Keratinocyte (primary cell): ENCODE data around the gene ZNF560. TPM values are rescaled to one million over a fixed set of nuclear protein-coding genes. Genes with fewer than 3 reads are reported as not detected.

Experiments
- DNase-seq: peaks from one replicate; pipeline ENCODE4 v3.0.0-alpha.2; 2011; ENCODE audit warnings: low read depth, missing footprints, low spot score
- FAIRE-seq: peaks from 2 replicates; lab custom pipeline; 2011; peaks lifted over from hg19 to GRCh38; lab: Jason Lieb, UNC
- H2AFZ ChIP-seq: 2 replicates; pipeline ENCODE4 v1.6.0; 2012; ENCODE audit warnings: low read length, control low read depth, inconsistent platforms; ENCODE audit not compliant: control insufficient read depth
- H3K27ac ChIP-seq: 2 replicates; pipeline ENCODE4 v1.5.1; 2011; ENCODE audit warnings: low read length; ENCODE audit not compliant: control insufficient read depth, insufficient read depth
- H3K27me3 ChIP-seq: 3 replicates; pipeline ENCODE4 v1.6.0; 2011; ENCODE audit warnings: low read length; ENCODE audit not compliant: control insufficient read depth, insufficient read depth; ENCODE audit errors: extremely low read depth
- H3K36me3 ChIP-seq, 2 experiments: 2 replicates in 1 of 2; 3 replicates in 1 of 2; pipeline ENCODE4 v1.5.1; 2011; ENCODE audit warnings: low read length in 2 of 2, mild to moderate bottlenecking in 1 of 2; ENCODE audit not compliant: control insufficient read depth in 2 of 2, insufficient read depth in 2 of 2; ENCODE audit errors: extremely low read depth in 1 of 2
- H3K4me1 ChIP-seq: 3 replicates; pipeline ENCODE4 v1.5.1; 2011; ENCODE audit warnings: low read length; ENCODE audit not compliant: control insufficient read depth, insufficient read depth; ENCODE audit errors: extremely low read depth
- H3K4me2 ChIP-seq: 3 replicates; pipeline ENCODE4 v1.6.0; 2011; ENCODE audit warnings: low read depth, low read length; ENCODE audit not compliant: control insufficient read depth, insufficient read depth; ENCODE audit errors: extremely low read depth
- H3K4me3 ChIP-seq, 3 experiments: fragments of 200-600 bp in 1 of 3; sonication (generic) in 1 of 3; 2 replicates in 2 of 3; 3 replicates in 1 of 3; pipeline ENCODE4 v1.5.1; 2011 to 2016; ENCODE audit warnings: low read length in 3 of 3, mild to moderate bottlenecking in 3 of 3, control low read depth in 2 of 3, inconsistent platforms in 1 of 3, low read depth in 1 of 3, mixed read lengths in 1 of 3, mixed run types in 1 of 3, moderate library complexity in 1 of 3; ENCODE audit not compliant: control insufficient read depth in 2 of 3, insufficient read depth in 2 of 3; ENCODE audit errors: extremely low read depth in 1 of 3
- H3K79me2 ChIP-seq: 2 replicates; pipeline ENCODE4 v1.6.0; 2012; ENCODE audit warnings: low read length; ENCODE audit not compliant: control insufficient read depth, insufficient read depth
- H3K9ac ChIP-seq: 3 replicates; pipeline ENCODE4 v1.6.0; 2011; ENCODE audit warnings: low read length; ENCODE audit not compliant: control insufficient read depth, insufficient read depth; ENCODE audit errors: extremely low read depth
- H3K9me1 ChIP-seq: 3 replicates; pipeline ENCODE4 v1.6.0; 2011; ENCODE audit warnings: low read length; ENCODE audit not compliant: control insufficient read depth, insufficient read depth; ENCODE audit errors: extremely low read depth
- H3K9me3 ChIP-seq: 2 replicates; pipeline ENCODE4 v1.5.1; 2012; ENCODE audit warnings: low read depth, low read length; ENCODE audit not compliant: control insufficient read depth
- H4K20me1 ChIP-seq: 3 replicates; pipeline ENCODE4 v1.6.0; 2011; ENCODE audit warnings: low read length; ENCODE audit not compliant: control insufficient read depth, insufficient read depth; ENCODE audit errors: extremely low read depth
- CTCF ChIP-seq, 3 experiments: IDR thresholded peaks in 1 of 3; conservative IDR thresholded peaks in 1 of 3; optimal IDR thresholded peaks in 1 of 3; 2 replicates in 2 of 3; 3 replicates in 1 of 3; pipeline versions ENCODE3 to v1.5.1; 2011; ENCODE audit warnings: low read length in 3 of 3, mild to moderate bottlenecking in 3 of 3, moderate library complexity in 2 of 3, control low read depth in 1 of 3, inconsistent platforms in 1 of 3; ENCODE audit not compliant: insufficient read depth in 2 of 3; ENCODE audit errors: extremely low read depth in 1 of 3
- EZH2 ChIP-seq: IDR thresholded peaks from one replicate; pipeline ENCODE4 v1.6.1; 2012; ENCODE audit warnings: inconsistent platforms, mild to moderate bottlenecking, low read length, moderate library complexity
- dilution Hi-C: fragments of 300-500 bp; cut with MboI; formaldehyde crosslinking; loops from one replicate; pipeline ENCODE4 v1.7.0; 2020; ENCODE audit warnings: low sequenced_read_pairs; ENCODE audit not compliant: extremely low pct_ligation_motif_present
- polyA plus RNA-seq, 5 experiments: library from polyadenylated mRNA; depleted of rRNA in 3 of 5; stranded (reverse) in 3 of 5; stranded (forward) in 1 of 5; unstranded in 1 of 5; fragments of >200 nt; gene quantifications; 1 replicate in 1 of 5; 2 replicates in 3 of 5; 3 replicates in 1 of 5; pipeline versions ENCODE4 v1.2.1 to v1.2.3, GENCODE V29; 2011 to 2012; ENCODE audit warnings: missing spikeins in 2 of 5, low read depth in 1 of 5, low replicate concordance in 1 of 5

Gene ZNF560
- polyA plus RNA-seq, 1 donor (not counting 4 experiments of a cell fraction or from before 2014, with no cell fraction given), result 0.04 TPM

- Histone ChIP-seq H3K4me3 (no peak overlapping the region), H3K4me2 (no peak overlapping the region), H3K79me2 (no peaks in the 10 kb centered on the region), H3K9ac (no peak overlapping the region), H3K36me3 (no peaks in the 10 kb centered on the region), H3K9me1 (no peaks in the 10 kb centered on the region), H3K9me3 (no peaks in the 10 kb centered on the region), H4K20me1 (no peaks in the 10 kb centered on the region), H3K27ac (no peak overlapping the region), H3K4me1 (no peaks in the 10 kb centered on the region), H3K27me3 (no peaks in the 10 kb centered on the region), H2AFZ (no peak overlapping the region)
- no peak for FAIRE-seq
- no peak for DNase-seq
- TF ChIP-seq CTCF (optimal IDR thresholded peaks at IDR 0.05 in 1 of 3, IDR thresholded peaks at IDR 0.05 in 1 of 3, conservative IDR thresholded peaks at IDR 0.05 in 1 of 3; ENCODE audit: extremely low read depth in 1 of 3, insufficient read depth in 2 of 3, low read length in 3 of 3) (no peak), EZH2 (no peak)
- dilution Hi-C loops, result no loop called here
Observed at GRCh38 chr19:9507285-9507684, 8.9 kb upstream of the ZNF560 start.

DNA sequence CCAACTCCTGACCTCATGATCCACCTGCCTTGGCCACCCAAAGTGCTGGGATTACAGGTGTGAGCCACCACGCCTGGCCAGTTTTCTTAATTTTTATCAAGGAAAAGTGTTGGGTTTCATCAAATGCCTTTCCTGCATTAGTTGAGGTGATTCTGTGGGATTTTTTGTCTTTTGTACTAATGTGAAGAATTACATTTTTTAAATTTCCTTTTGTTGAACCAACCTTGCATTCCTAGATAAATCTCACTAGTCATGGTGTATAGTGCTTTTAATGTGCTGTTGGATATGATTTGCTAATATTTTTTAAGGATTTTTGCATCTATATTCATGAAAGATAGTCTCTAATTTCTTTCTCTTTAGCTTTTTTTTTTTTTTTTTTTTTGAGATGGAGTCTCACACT is 2.4 kb upstream of the ZNF560 start:
- dilution Hi-C loops, result no loop called here
- H3K27ac ChIP-seq, result no peak overlapping the region
- TF ChIP-seq EZH2, result no peak
- no peak for TF ChIP-seq CTCF (optimal IDR thresholded peaks at IDR 0.05 in 1 of 3, IDR thresholded peaks at IDR 0.05 in 1 of 3, conservative IDR thresholded peaks at IDR 0.05 in 1 of 3; ENCODE audit: extremely low read depth in 1 of 3, insufficient read depth in 2 of 3, low read length in 3 of 3)
- peaks cover 14% of the 10 kb centered on the region for H3K9me3 ChIP-seq
- H3K36me3 ChIP-seq, result no peaks in the 10 kb centered on the region
- H2AFZ ChIP-seq, result no peak overlapping the region
- no peaks in the 10 kb centered on the region for H3K27me3 ChIP-seq
- H3K79me2 ChIP-seq, result no peaks in the 10 kb centered on the region
- no peaks in the 10 kb centered on the region for H3K4me1 ChIP-seq
- no peak overlapping the region for H3K4me3 ChIP-seq
- H3K4me2 ChIP-seq, result no peak overlapping the region
- H4K20me1 ChIP-seq, result no peaks in the 10 kb centered on the region
- no peaks in the 10 kb centered on the region for H3K9me1 ChIP-seq
- FAIRE-seq (no peak), DNase-seq (no peak)
- no peak overlapping the region for H3K9ac ChIP-seq
